H1 (cell line): ENCODE results near the gene MAFG. TPM values are rescaled to one million over a fixed set of nuclear protein-coding genes. Genes with fewer than 3 reads are reported as not detected.

Experiments used
- CHD7 ChIP-seq: fragments of 300-600 bp; sonication (generic); IDR thresholded peaks from 2 replicates; pipeline ENCODE4 v1.7.1; 2012; ENCODE audit warnings: low read length, moderate library complexity, mild to moderate bottlenecking, inconsistent platforms; ENCODE audit not compliant: insufficient replicate concordance
- TCF12 ChIP-seq: IDR thresholded peaks from 2 replicates; pipeline ENCODE4 v1.6.1; 2011; ENCODE audit warnings: low read depth, mild to moderate bottlenecking, low read length
- polyA plus RNA-seq, 7 experiments: library from polyadenylated mRNA; depleted of rRNA in 3 of 7; stranded (reverse) in 5 of 7; unstranded in 2 of 7; fragments of >200 nt in 5 of 7; fragments of 200-250 nt in 2 of 7; gene quantifications; 1 replicate in 5 of 7; 2 replicates in 1 of 7; 4 replicates in 1 of 7; pipeline versions ENCODE4 v1.2.1 to v1.2.3, GENCODE V29; 2011 to 2013; ENCODE audit warnings: missing spikeins in 2 of 7, mixed read lengths in 2 of 7
- total RNA-seq: library from RNA; stranded (reverse); fragmentation: NEBNext Ultra II Directional; extraction: Animal tissue kit (Norgen Biotek cat#: 25700); gene quantifications from 2 replicates; pipeline ENCODE4 v1.2.1, GENCODE V29; 2021

MAFG gene
- total and polyA plus RNA-seq, 2 of the 8 experiments (the other 6 are each of a cell fraction or from before 2014, with no cell fraction given), result 25.5 to 26.9 TPM

DNA sequence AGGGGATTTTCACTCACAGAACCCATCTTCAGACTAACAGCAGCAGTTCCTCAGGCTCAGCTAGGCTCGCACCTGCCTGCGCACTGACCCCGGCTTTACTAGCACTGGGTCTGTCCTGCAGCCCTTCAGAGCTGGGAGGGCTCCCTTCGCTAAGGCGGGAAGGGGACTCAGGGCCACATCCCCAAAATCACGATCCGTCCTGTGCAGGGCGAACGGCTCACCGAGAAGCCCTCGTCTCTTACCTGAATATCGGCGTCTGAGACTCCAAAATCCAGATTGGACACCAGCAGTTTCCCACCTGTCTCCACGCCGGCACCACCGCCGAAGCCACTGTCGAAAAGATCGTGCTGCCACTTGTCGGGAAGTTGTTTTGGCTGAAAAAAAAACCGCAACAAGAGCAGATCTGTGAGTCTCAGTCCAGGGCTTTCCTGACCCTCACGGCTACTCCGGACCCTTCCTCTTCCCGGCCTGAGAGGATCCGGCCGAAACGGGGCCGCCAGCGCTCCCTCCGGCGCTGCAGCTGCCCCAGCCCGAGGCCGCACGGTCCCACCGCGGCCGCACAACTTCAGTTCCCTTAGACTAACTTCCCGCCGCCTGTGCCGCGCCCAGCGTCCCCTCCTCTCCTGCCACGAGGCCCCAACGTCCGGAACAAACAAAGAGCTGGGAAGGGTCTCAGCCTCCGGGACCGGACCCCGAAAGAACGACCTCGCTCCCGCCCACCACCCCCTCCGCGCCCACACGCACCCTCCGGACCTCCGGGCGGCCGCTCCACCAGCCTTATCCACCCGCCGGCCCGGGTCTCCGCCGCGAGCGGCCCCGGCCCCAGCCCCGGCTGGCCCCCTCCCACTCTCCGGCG lies 36.9 kb downstream of the MAFG start (continued):
- TF ChIP-seq CHD7 (no peak), TCF12 (no peak)
